NCI-H2029 (cell line): ENCODE measurements around the gene DIP2B.
"Not testable (repeated sequence)": the region's sequence is repeated elsewhere in the genome, so short reads cannot be mapped to it uniquely, and the experiment has no call there.

Experiments
- DNase-seq: peaks from one replicate; lab custom pipeline; 2025; lab: John Stamatoyannopoulos, UW

DIP2B gene

GRCh38 chr12:50519353-50519752 is 14.6 kb downstream of the DIP2B start:
- no peak for DNase-seq

GRCh38 chr12:50520416-50521207 is 15.8 kb downstream of the DIP2B start:
- no peak for DNase-seq

- not testable (repeated sequence) for DNase-seq
These were observed 17.0 kb downstream of the DIP2B start for GRCh38 chr12:50521781-50522180.

- no peak for DNase-seq
These were observed 19.0 kb downstream of the DIP2B start for GRCh38 chr12:50523772-50524171.

- DNase-seq: no peak
These were observed 19.8 kb downstream of the DIP2B start for GRCh38 chr12:50524621-50525020.

- DNase-seq: no peak
These were observed 20.6 kb downstream of the DIP2B start for GRCh38 chr12:50525422-50525821.

- DNase-seq: no peak
These were observed 22.6 kb downstream of the DIP2B start for GRCh38 chr12:50527359-50527726.

- DNase-seq: no peak
These were observed 24.0 kb downstream of the DIP2B start for GRCh38 chr12:50528800-50529199.

GRCh38 chr12:50529345-50529744 is 24.6 kb downstream of the DIP2B start:
- DNase-seq: no peak

- no peak for DNase-seq
These were observed 25.7 kb downstream of the DIP2B start for GRCh38 chr12:50530532-50530931.

- DNase-seq: no peak
These were observed 28.4 kb downstream of the DIP2B start for GRCh38 chr12:50533203-50533584.

GRCh38 chr12:50533971-50534370 is 29.2 kb downstream of the DIP2B start:
- no peak for DNase-seq

- DNase-seq: peak; percentile 35
These were observed 32.2 kb downstream of the DIP2B start for GRCh38 chr12:50536831-50537537.

GRCh38 chr12:50537538-50537919 is 32.7 kb downstream of the DIP2B start:
- DNase-seq: no peak

- no peak for DNase-seq
These were observed 33.4 kb downstream of the DIP2B start for GRCh38 chr12:50538182-50538581.

GRCh38 chr12:50541139-50541538 is 36.4 kb downstream of the DIP2B start:
- DNase-seq: no peak

GRCh38 chr12:50542448-50542847 is 37.7 kb downstream of the DIP2B start:
- peak; percentile 48 for DNase-seq

GRCh38 chr12:50543188-50543587 is 38.4 kb downstream of the DIP2B start:
- DNase-seq: not testable (repeated sequence)

GRCh38 chr12:50545213-50545612 is 40.4 kb downstream of the DIP2B start:
- DNase-seq: no peak

- no peak for DNase-seq
These were observed 41.0 kb downstream of the DIP2B start for GRCh38 chr12:50545786-50546185.

GRCh38 chr12:50546441-50547318 is 41.9 kb downstream of the DIP2B start:
- no peak for DNase-seq

GRCh38 chr12:50547742-50548141 is 43.0 kb downstream of the DIP2B start:
- no peak for DNase-seq

- DNase-seq: no peak
These were observed 45.1 kb downstream of the DIP2B start for GRCh38 chr12:50549885-50550284.
